Subcutaneous abdominal adipose tissue (tissue), 5 donors: Measurements from ENCODE around the gene DXO.
"Not testable (repeated sequence)": the region's sequence is repeated elsewhere in the genome, so short reads cannot be mapped to it uniquely, and the experiment has no call there.

Experiments used
- H3K27ac ChIP-seq: one replicate; pipeline ENCODE4 v1.7.0; 2013; ENCODE audit warnings: low read depth, mild to moderate bottlenecking, inconsistent platforms, low read length, moderate library complexity
- H3K27me3 ChIP-seq, 5 donors: one replicate each; pipeline ENCODE4 v1.7.0; 2013; ENCODE audit warnings: low read length in 5 of 5, inconsistent platforms in 1 of 5; ENCODE audit not compliant: control insufficient read depth in 5 of 5, insufficient read depth in 4 of 5
- H3K36me3 ChIP-seq, 5 donors: one replicate each; pipeline ENCODE4 v1.7.0; 2013; ENCODE audit warnings: low read length in 5 of 5; ENCODE audit not compliant: control insufficient read depth in 5 of 5, insufficient read depth in 5 of 5
- H3K4me1 ChIP-seq, 5 donors: one replicate each; pipeline ENCODE4 v1.7.0; 2013; ENCODE audit warnings: low read length in 5 of 5, mild to moderate bottlenecking in 3 of 5, moderate library complexity in 1 of 5; ENCODE audit not compliant: control insufficient read depth in 5 of 5, insufficient read depth in 5 of 5
- H3K4me3 ChIP-seq, 5 donors: one replicate each; pipeline ENCODE4 v1.7.0; 2013; ENCODE audit warnings: low read length in 5 of 5, low read depth in 1 of 5
- H3K9ac ChIP-seq, 5 donors: one replicate each; pipeline ENCODE4 v1.7.0; 2013; ENCODE audit warnings: low read length in 5 of 5, mild to moderate bottlenecking in 4 of 5, moderate library complexity in 3 of 5
- H3K9me3 ChIP-seq, 5 donors: one replicate each; pipeline ENCODE4 v1.7.0; 2013; ENCODE audit warnings: low read length in 5 of 5; ENCODE audit not compliant: control insufficient read depth in 5 of 5
- donor health status: healthy.
- donor health status: healthy.
- donor health status: healthy.
- donor health status: healthy.
- donor health status: healthy.

The DXO gene

DNA sequence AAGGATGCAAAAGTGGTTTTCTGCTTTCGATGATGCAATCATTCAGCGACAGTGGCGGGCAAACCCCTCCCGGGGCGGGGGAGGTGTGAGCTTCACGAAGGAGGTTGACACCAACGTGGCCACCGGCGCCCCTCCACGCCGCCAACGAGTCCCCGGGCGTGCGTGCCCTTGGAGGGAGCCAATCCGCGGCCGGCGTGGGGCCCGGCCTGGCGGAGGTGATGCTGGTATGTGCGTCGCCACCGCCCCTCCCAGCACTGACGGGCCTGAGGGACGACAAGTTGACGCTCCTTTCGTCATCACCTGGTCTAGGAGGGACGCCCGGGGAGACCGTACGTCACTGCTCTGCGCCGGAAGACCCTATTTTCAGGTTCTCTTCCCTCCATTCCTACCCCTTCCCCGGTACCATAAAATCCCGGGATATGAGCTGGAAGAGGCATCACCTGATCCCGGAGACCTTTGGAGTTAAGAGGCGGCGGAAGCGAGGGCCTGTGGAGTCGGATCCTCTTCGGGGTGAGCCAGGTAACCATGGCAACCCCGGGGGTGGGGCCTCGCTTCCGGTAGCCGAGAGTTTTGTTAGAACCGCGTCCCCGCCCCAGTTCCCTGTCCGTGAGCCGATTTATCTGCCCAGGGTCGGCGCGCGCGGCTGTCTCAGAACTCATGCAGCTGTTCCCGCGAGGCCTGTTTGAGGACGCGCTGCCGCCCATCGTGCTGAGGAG lies at the start of gene DXO:
TSS of gene DXO (minus strand) at position 146 of the 716 bp plus-strand sequence. CDS start 463 bp downstream, outside the sequence.
- H3K9me3 ChIP-seq: no peaks in the 10 kb centered on the region
- peak within 1 kb of the TSS; percentile 94 for H3K27ac ChIP-seq
- peaks cover 0 to 37% (median 34%) of the 10 kb centered on the region in 5 donors for H3K36me3 ChIP-seq
- H3K27me3 ChIP-seq: no peaks in the 10 kb centered on the region
- peaks cover 3 to 35% (median 27%) of the 10 kb centered on the region in 5 donors for H3K4me1 ChIP-seq
- peak within 1 kb of the TSS; percentile 77 to 92 (median 80) for H3K9ac ChIP-seq
- peak within 1 kb of the TSS; percentile 85 to 96 (median 92) for H3K4me3 ChIP-seq

DNA sequence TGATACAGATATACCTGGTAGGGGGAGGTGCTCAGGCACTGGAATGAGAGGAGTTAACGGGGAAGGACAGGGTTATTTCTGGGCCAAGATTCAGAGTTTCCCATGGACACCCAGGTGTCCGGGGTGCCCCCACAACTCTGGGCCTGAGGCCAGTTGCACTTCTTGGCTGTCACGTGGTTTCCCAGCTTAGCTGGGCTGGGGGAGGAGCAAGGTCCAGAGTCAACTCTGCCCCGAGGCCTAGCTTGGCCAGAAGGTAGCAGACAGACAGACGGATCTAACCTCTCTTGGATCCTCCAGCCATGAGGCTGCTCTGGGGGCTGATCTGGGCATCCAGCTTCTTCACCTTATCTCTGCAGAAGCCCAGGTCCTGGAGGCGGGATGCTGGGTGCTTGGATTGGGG lies 42.6 kb upstream of the DXO start, which contains the start of gene C4B:
TSS of gene C4B (plus strand) at position 249 of the 400 bp plus-strand sequence. CDS start at position 300, 51 bp downstream.
- H3K9me3 ChIP-seq, H3K27ac ChIP-seq, H3K36me3 ChIP-seq, H3K4me3 ChIP-seq, H3K27me3 ChIP-seq, H3K9ac ChIP-seq, H3K4me1 ChIP-seq: not testable (repeated sequence)

DNA sequence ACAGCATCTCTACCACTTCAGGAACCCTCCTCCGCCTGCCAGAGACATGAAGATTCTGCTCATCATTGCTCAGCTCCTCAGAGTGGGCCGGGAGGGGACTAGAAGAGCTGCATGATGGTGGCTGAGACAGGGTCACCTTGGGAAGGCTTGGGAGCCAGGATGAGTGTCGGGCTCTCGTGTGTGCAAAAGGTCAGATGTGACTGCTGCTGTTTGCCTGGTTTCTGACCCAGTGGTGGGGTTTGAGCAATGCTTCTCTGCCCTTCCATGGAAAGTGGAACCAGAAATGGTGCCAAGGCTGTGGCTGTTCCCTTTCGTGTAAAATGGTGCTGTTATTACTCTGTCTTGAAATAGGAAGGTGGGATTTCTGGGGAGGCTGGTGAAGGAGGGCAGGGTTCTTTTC lies 41.8 kb upstream of the DXO start:
- not testable (repeated sequence) for H3K9me3 ChIP-seq, H3K4me3 ChIP-seq, H3K36me3 ChIP-seq, H3K9ac ChIP-seq, H3K27ac ChIP-seq, H3K4me1 ChIP-seq, H3K27me3 ChIP-seq

DNA sequence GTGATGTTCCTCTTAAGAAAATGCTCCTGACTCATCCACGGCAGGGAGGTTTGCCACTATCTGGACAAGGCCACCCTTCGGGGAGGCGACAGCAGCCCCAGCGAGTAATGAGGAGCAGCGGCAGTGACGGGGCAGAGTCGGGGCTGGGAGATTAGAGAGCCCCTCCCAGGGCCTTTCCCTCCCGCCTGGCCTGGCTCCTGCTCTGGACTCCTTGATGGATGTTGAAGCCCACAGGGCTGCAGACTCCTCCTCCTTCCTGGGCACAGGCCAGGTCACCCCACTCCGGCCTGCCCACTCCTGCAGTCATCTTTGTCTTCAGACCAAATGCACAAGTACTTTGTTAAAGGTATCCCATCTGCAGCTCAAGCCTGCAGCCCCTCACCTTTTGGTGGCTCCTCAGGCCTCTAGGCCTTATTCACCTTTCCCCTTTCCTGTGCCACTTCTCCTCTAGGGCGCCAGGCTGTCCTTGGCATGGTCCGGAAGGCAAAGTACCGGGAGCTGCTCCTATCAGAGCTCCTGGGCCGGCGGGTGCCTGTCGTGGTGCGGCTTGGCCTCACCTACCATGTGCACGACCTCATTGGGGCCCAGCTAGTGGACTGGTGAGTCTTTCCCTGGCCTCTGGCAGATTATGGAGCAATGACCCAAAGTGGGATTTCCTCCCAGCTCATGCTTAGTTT lies 41.1 kb upstream of the DXO start:
- H3K9me3 ChIP-seq, H3K27me3 ChIP-seq, H3K9ac ChIP-seq, H3K4me3 ChIP-seq, H3K4me1 ChIP-seq, H3K36me3 ChIP-seq, H3K27ac ChIP-seq: not testable (repeated sequence)

DNA sequence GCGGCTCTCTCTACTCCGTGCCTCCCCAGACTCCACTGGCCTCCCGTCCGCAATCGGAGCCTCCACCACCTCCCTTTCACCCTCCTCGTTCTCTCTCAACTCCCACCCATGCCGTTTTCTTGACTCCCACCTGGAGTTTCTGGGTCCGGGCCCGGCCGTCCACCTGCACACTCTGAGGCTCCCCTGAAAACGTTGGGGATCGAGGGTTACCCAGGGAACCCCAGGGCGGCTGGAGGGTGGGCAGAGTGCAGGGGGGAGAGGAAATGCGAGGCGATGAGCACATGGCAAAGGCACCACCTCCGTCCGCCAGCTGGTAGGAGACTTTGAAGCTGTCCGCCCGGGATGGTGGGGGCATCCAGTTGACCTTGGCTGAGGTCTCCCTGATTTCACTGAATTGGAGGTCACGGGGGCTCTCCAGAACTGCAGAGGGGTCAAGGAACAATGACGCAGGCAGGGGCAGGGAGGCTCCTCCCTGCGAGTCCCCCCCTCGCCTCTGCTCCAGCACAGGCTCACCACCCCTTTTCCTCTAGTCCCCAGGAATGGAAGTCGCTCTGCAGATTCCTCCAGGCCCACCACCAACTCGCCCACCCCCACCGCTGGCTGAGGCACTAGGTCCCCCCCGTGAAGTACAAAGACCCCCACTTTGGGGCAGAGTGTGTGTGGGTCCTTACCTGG lies 39.1 kb upstream of the DXO start:
- not testable (repeated sequence) for H3K9ac ChIP-seq, H3K27ac ChIP-seq, H3K9me3 ChIP-seq, H3K27me3 ChIP-seq, H3K4me1 ChIP-seq, H3K36me3 ChIP-seq, H3K4me3 ChIP-seq

DNA sequence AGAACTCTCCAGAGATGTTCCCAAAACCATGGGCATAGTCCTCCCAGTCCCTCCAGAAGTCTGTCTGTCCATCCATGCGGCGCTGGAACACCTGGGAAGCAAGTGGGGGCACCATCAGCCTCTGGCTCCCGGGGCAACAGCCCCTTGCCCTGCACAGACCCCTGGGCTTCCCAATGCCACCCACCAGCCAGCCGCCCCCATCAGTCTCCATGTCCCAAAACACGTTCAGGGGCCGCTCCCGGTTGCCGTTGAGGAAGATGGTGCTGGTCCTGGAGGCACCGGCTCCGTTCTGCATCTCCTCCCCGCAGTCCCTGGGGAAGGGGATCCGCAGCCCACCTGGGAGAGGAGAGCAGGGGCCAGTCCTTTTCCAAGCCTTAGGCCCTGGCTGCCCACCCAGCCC lies 37.6 kb upstream of the DXO start:
- H3K9ac ChIP-seq, H3K27me3 ChIP-seq, H3K27ac ChIP-seq, H3K4me3 ChIP-seq, H3K9me3 ChIP-seq, H3K36me3 ChIP-seq, H3K4me1 ChIP-seq: not testable (repeated sequence)

DNA sequence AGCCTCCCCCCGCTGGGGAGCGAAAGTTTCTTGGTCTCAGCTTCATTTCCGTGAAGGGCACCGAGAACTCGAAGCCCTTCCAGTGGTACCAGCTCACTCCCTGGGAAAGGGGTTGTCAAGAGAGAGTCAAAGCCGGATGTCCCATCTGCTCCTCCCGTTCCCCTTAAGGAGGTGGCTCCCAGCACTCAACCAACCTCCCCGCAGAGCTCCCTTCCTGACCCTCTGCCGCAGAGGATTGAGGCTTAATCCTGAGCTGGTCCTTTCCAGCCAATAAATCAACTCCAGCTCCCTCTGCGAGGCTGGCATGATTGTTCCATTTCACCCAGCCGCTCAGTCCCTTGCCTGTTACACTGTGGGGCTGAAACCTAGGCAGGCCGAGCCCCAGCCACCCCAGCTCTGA lies 36.7 kb upstream of the DXO start:
- H3K36me3 ChIP-seq, H3K9me3 ChIP-seq, H3K4me1 ChIP-seq, H3K27me3 ChIP-seq, H3K27ac ChIP-seq, H3K4me3 ChIP-seq, H3K9ac ChIP-seq: not testable (repeated sequence)

DNA sequence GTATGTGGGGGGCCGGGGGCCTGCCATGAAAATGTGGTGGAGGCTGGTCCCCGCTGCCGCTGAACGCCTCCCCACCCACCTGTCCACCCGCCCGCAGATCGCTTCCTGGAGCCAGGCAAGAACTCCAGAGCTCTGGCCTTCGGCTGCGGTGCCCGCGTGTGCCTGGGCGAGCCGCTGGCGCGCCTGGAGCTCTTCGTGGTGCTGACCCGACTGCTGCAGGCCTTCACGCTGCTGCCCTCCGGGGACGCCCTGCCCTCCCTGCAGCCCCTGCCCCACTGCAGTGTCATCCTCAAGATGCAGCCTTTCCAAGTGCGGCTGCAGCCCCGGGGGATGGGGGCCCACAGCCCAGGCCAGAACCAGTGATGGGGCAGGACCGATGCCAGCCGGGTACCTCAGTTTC lies 36.1 kb upstream of the DXO start:
- H3K9me3 ChIP-seq, H3K36me3 ChIP-seq, H3K27me3 ChIP-seq, H3K4me1 ChIP-seq, H3K4me3 ChIP-seq, H3K27ac ChIP-seq, H3K9ac ChIP-seq: not testable (repeated sequence)

DNA sequence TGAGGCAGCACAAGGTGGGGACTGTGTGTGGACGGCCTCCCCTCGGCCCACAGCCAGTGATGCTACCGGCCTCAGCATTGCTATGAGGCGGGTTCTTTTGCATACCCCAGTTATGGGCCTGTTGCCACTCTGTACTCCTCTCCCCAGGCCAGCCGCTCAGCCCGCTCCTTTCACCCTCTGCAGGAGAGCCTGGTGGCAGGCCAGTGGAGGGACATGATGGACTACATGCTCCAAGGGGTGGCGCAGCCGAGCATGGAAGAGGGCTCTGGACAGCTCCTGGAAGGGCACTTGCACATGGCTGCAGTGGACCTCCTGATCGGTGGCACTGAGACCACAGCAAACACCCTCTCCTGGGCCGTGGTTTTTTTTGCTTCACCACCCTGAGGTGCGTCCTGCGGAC lies 35.1 kb upstream of the DXO start:
- H3K27me3 ChIP-seq, H3K4me1 ChIP-seq, H3K4me3 ChIP-seq, H3K9me3 ChIP-seq, H3K27ac ChIP-seq, H3K9ac ChIP-seq, H3K36me3 ChIP-seq: not testable (repeated sequence)

DNA sequence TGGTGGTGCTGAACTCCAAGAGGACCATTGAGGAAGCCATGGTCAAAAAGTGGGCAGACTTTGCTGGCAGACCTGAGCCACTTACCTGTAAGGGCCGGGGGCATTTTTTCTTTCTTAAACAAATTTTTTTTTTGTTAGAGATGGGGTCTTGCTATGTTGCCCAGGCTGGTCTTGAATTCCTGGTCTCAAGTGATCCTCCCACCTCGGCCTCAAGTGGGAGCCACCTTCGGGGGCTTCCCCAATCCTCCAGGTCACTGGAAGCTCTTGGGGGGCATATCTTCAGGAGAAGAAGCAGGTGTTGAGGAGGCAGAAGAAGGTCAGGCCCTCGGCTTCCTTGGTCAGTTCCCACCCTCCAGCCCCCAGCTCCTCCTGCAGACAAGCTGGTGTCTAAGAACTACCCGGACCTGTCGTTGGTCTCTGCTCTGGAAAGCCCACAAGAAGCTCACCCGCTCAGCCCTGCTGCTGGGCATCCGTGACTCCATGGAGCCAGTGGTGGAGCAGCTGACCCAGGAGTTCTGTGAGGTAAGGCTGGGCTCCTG lies 34.1 kb upstream of the DXO start:
- H3K27ac ChIP-seq, H3K27me3 ChIP-seq, H3K36me3 ChIP-seq, H3K4me1 ChIP-seq, H3K9ac ChIP-seq, H3K4me3 ChIP-seq, H3K9me3 ChIP-seq: not testable (repeated sequence)
